SU-DHL-6 (cell line): ENCODE data around the gene CLK2.

Experiments
- EZH2phosphoT487 ChIP-seq: fragments of 200-600 bp; sonication (generic), shearing (Covaris generic); conservative IDR thresholded peaks from 2 replicates; pipeline ENCODE4 v1.6.1; 2018; ENCODE audit warnings: mild to moderate bottlenecking, antibody characterized with exemption, low read length, moderate library complexity, mixed read lengths
- TF ChIP-seq, protein P1 (sequence below): fragments of 200-600 bp; sonication (generic); IDR thresholded peaks from one replicate; pipeline ENCODE4 v1.5.1; 2017; ENCODE audit warnings: antibody characterized with exemption, mild to moderate bottlenecking, low read length, moderate library complexity; ENCODE audit not compliant: insufficient read depth, poor library complexity, severe bottlenecking

GRCh38 chr1:155308493-155309422 lies 35.5 kb upstream of the CLK2 start, which contains the start of gene FDPS:
- TF ChIP-seq, protein P1, sequence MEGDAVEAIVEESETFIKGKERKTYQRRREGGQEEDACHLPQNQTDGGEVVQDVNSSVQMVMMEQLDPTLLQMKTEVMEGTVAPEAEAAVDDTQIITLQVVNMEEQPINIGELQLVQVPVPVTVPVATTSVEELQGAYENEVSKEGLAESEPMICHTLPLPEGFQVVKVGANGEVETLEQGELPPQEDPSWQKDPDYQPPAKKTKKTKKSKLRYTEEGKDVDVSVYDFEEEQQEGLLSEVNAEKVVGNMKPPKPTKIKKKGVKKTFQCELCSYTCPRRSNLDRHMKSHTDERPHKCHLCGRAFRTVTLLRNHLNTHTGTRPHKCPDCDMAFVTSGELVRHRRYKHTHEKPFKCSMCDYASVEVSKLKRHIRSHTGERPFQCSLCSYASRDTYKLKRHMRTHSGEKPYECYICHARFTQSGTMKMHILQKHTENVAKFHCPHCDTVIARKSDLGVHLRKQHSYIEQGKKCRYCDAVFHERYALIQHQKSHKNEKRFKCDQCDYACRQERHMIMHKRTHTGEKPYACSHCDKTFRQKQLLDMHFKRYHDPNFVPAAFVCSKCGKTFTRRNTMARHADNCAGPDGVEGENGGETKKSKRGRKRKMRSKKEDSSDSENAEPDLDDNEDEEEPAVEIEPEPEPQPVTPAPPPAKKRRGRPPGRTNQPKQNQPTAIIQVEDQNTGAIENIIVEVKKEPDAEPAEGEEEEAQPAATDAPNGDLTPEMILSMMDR, result no peak
- TF ChIP-seq EZH2phosphoT487, result no peak
